HCT116 (cell line): Measurements from ENCODE around the gene MUC15. TPM values are rescaled to one million over a fixed set of nuclear protein-coding genes. Genes with fewer than 3 reads are reported as not detected.

Experiments used
- ATAC-seq: fragments of 200-7000 bp; cut with Tn5 transposase; 2 replicates; pipeline ENCODE4 v1.9.1; 2020; ENCODE audit warnings: mild to moderate bottlenecking, moderate library complexity
- BruUV-seq: library from RNA; stranded (reverse); fragments of 400-500 nt; replicated peaks from 2 replicates; lab custom pipeline; 2021; lab: Mats Ljungman, UMichigan
- CTCF ChIA-PET: fragments of 300-600 bp; sonication (Branson Sonifier 250); formaldehyde crosslinking; loops from one replicate; lab custom pipeline; 2021; ENCODE audit warnings: antibody characterized with exemption; lab: Charles Lee
- POLR2A ChIA-PET: fragments of 300-600, 350-600 bp; sonication (Branson Sonifier 250); formaldehyde crosslinking; loops from one replicate; lab custom pipeline; 2021; ENCODE audit warnings: antibody characterized with exemption; lab: Charles Lee
- RAD21 ChIA-PET, 2 experiments: fragments of 300-600 bp; sonication (Branson Sonifier 250); formaldehyde crosslinking; loops; one replicate each; lab custom pipeline; 2023; ENCODE audit warnings: low total read pairs in 2 of 2; ENCODE audit not compliant: uncharacterized antibody in 2 of 2, unreplicated experiment in 2 of 2, low non-redundant PET in 1 of 2; lab: Charles Lee
- DNase-seq: peaks from one replicate; pipeline ENCODE4 v3.0.0-alpha.2; 2010; ENCODE audit warnings: low read depth, low spot score
- H2AFZ ChIP-seq: fragments of 200-600 bp; shearing (Covaris generic), sonication (generic); 2 replicates; pipeline ENCODE4 v1.6.1; 2017; ENCODE audit warnings: low read depth, mixed run types, mixed read lengths, antibody characterized with exemption, low read length; ENCODE audit not compliant: poor library complexity, severe bottlenecking
- H3K27ac ChIP-seq: 2 replicates; pipeline ENCODE4 v1.5.1; 2012; ENCODE audit warnings: low read depth, low read length
- H3K27me3 ChIP-seq: fragments of 200-600 bp; sonication (generic); 2 replicates; pipeline ENCODE4 v1.6.1; 2016; ENCODE audit warnings: mixed run types, low read length, mixed read lengths; ENCODE audit not compliant: insufficient read depth
- H3K36me3 ChIP-seq, 2 experiments: fragments of 200-500 bp in 1 of 2; fragments of 200-600 bp in 1 of 2; sonication (Bioruptor generic) in 1 of 2; sonication (generic) in 1 of 2; 2 replicates each; pipeline versions ENCODE4 v1.5.1 to v1.6.1; 2014 to 2016; ENCODE audit warnings: low read length in 2 of 2, inconsistent platforms in 1 of 2, mixed read lengths in 1 of 2, mixed run types in 1 of 2; ENCODE audit not compliant: insufficient read depth in 2 of 2, control insufficient read depth in 1 of 2
- H3K4me1 ChIP-seq, 2 experiments: fragments of 200-600 bp in 1 of 2; sonication (generic) in 1 of 2; 2 replicates each; pipeline versions ENCODE4 v1.5.1 to v1.6.1; 2012 to 2017; ENCODE audit warnings: low read length in 2 of 2, inconsistent platforms in 1 of 2, mild to moderate bottlenecking in 1 of 2, mixed read lengths in 1 of 2, mixed run types in 1 of 2, moderate library complexity in 1 of 2; ENCODE audit not compliant: insufficient read depth in 2 of 2, control insufficient read depth in 1 of 2
- H3K4me2 ChIP-seq: fragments of 200-600 bp; sonication (generic); 2 replicates; pipeline ENCODE4 v1.6.1; 2017; ENCODE audit warnings: mixed run types, low read length, mixed read lengths
- H3K4me3 ChIP-seq, 2 experiments: fragments of 200-600 bp in 1 of 2; sonication (generic) in 1 of 2; replicated peaks in 1 of 2; 2 replicates each; pipeline ENCODE4 v1.5.1; 2011 to 2016; ENCODE audit warnings: low read length in 2 of 2, control low read depth in 1 of 2, low read depth in 1 of 2, mild to moderate bottlenecking in 1 of 2, mixed read lengths in 1 of 2, mixed run types in 1 of 2
- H3K79me2 ChIP-seq: fragments of 200-600 bp; sonication (generic); 2 replicates; pipeline ENCODE4 v1.6.1; 2017; ENCODE audit warnings: mild to moderate bottlenecking, mixed run types, low read length, moderate library complexity, mixed read lengths; ENCODE audit not compliant: insufficient read depth
- H3K9ac ChIP-seq: fragments of 200-600 bp; sonication (generic); 2 replicates; pipeline ENCODE4 v1.6.1; 2016; ENCODE audit warnings: low read length, mixed read lengths
- H3K9me2 ChIP-seq: fragments of 200-600 bp; sonication (generic), shearing (Covaris generic); 2 replicates; pipeline ENCODE4 v1.6.1; 2017; ENCODE audit warnings: mixed run types, mild to moderate bottlenecking, moderate library complexity; ENCODE audit not compliant: insufficient read depth
- H3K9me3 ChIP-seq, 2 experiments: fragments of 200-500 bp in 1 of 2; fragments of 200-600 bp in 1 of 2; sonication (Bioruptor generic) in 1 of 2; sonication (generic) in 1 of 2; 2 replicates each; pipeline ENCODE4 v1.6.1; 2014 to 2017; ENCODE audit warnings: low read length in 2 of 2, mixed read lengths in 2 of 2, inconsistent platforms in 1 of 2, low read depth in 1 of 2, mild to moderate bottlenecking in 1 of 2, mixed run types in 1 of 2, moderate library complexity in 1 of 2; ENCODE audit not compliant: control insufficient read depth in 1 of 2, insufficient read depth in 1 of 2
- H4K20me1 ChIP-seq: fragments of 200-600 bp; sonication (generic), shearing (Covaris generic); 2 replicates; pipeline ENCODE4 v1.6.1; 2017; ENCODE audit warnings: mixed run types, mild to moderate bottlenecking, moderate library complexity; ENCODE audit not compliant: insufficient read depth
- CBX3 ChIP-seq: IDR thresholded peaks from 2 replicates; pipeline ENCODE4 v1.6.1; 2012; ENCODE audit warnings: low read depth
- ELF1 ChIP-seq: IDR thresholded peaks from 2 replicates; pipeline ENCODE4 v1.6.1; 2012; ENCODE audit warnings: low read depth, borderline replicate concordance
- EZH2 ChIP-seq: fragments of 200-600 bp; sonication (generic); IDR thresholded peaks from 2 replicates; pipeline ENCODE4 v1.6.1; 2017; ENCODE audit warnings: antibody characterized with exemption, mixed run types
- JUND ChIP-seq: IDR thresholded peaks from 2 replicates; pipeline ENCODE4 v1.6.1; 2012
- POLR2A ChIP-seq: IDR thresholded peaks from 2 replicates; pipeline ENCODE4 v1.7.0; 2011; ENCODE audit warnings: borderline replicate concordance; ENCODE audit not compliant: insufficient read depth, insufficient read length; ENCODE audit errors: extremely low read depth
- POLR2AphosphoS5 ChIP-seq: IDR thresholded peaks from 2 replicates; pipeline ENCODE4 v1.6.1; 2011; ENCODE audit warnings: mild to moderate bottlenecking, low read depth, low read length, moderate library complexity
- SIN3A ChIP-seq: IDR thresholded peaks from 2 replicates; pipeline ENCODE4 v1.6.1; 2012; ENCODE audit warnings: low read depth
- SP1 ChIP-seq: IDR thresholded peaks from 2 replicates; pipeline ENCODE4 v1.6.1; 2012; ENCODE audit warnings: low read depth
- SRF ChIP-seq: IDR thresholded peaks from 2 replicates; pipeline ENCODE4 v1.6.1; 2012; ENCODE audit warnings: low read depth
- TCF7L2 ChIP-seq: IDR thresholded peaks from 2 replicates; pipeline ENCODE4 v1.7.0; 2011; ENCODE audit warnings: borderline replicate concordance, inconsistent platforms; ENCODE audit not compliant: insufficient read depth, insufficient read length; ENCODE audit errors: extremely low read depth
- ZFX ChIP-seq: fragments of 450-650 bp; IDR thresholded peaks from 2 replicates; pipeline ENCODE4 v1.6.1; 2017
- intact Hi-C: fragments of 100-400 bp; cut with micrococcal nuclease; formaldehyde crosslinking; loops from 2 replicates; pipeline ENCODE4 v1.10.0; 2022
- total RNA-seq: library from RNA; stranded (reverse); gene quantifications from one replicate; pipeline ENCODE4 v1.2.1, GENCODE V29; 2021; ENCODE audit not compliant: unreplicated experiment
- TF ChIP-seq, protein P1 (sequence below): IDR thresholded peaks from 2 replicates; pipeline ENCODE4 v1.6.1; 2012; ENCODE audit warnings: low read depth
- TF ChIP-seq, protein P2 (sequence below): IDR thresholded peaks from 2 replicates; pipeline ENCODE4 v1.6.1; 2012
- TF ChIP-seq, protein P3 (sequence below): IDR thresholded peaks from 2 replicates; pipeline ENCODE4 v1.6.1; 2012
- TF ChIP-seq, protein P4 (sequence below), 3 experiments: fragments of 200-600 bp in 1 of 3; sonication (generic) in 1 of 3; IDR thresholded peaks in 2 of 3; conservative IDR thresholded peaks in 1 of 3; 2 replicates each; pipeline ENCODE4 v1.5.1; 2012 to 2017; ENCODE audit warnings: low read depth in 2 of 3, low read length in 2 of 3, antibody characterized with exemption in 1 of 3, borderline replicate concordance in 1 of 3, control low read depth in 1 of 3, mild to moderate bottlenecking in 1 of 3, mixed read lengths in 1 of 3, mixed run types in 1 of 3, moderate library complexity in 1 of 3; ENCODE audit not compliant: insufficient read depth in 1 of 3
- TF ChIP-seq, protein P5 (sequence below): IDR thresholded peaks from 2 replicates; pipeline ENCODE4 v1.6.1; 2011; ENCODE audit warnings: mild to moderate bottlenecking, low read length, moderate library complexity; ENCODE audit not compliant: insufficient replicate concordance; ENCODE audit errors: extremely low read depth

The MUC15 gene
- total RNA-seq, 1 experiment from 2014 or later: not detected

DNA sequence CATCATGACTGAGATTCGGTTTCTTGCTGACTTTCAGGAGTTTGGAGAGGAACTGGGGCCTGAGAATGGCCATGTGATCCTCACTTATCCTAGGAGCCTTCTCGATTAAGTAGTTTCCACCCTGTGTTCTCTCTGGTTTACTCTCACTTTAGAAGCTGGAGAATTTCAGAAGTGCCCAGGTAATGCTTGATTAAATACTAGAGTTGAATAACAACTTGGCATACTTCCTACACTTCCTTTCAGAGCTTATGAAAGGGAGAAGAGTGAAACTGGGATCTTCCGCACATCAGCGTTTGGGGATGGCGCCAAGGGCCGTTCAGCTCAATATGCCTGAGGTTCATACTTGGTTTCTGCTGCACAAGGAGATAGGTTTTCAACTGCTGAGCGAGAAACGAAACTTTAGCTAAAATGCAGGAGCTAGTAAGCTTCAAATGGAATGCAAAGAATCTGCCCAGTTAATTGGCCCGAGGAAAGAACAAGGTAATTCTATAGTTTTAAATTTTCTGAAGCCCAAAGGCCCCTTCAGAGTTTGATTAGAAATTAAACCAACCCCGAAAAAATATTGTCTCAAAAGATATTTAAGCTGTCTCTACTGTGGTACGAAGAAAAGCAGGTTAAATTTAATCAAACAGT is 823 bp upstream of the MUC15 start:
- ChIA-PET RAD21 (no interaction called here), CTCF (no interaction called here), POLR2A (no interaction called here)
- no TSS peak for BruUV-seq
- H3K9me2 ChIP-seq: no peaks in the 10 kb centered on the region
- no peaks in the 10 kb centered on the region for H4K20me1 ChIP-seq
- no peak overlapping the region for H2AFZ ChIP-seq
- H3K79me2 ChIP-seq: no peaks in the 10 kb centered on the region
- no peak overlapping the region for H3K9ac ChIP-seq
- H3K36me3 ChIP-seq: no peaks in the 10 kb centered on the region
- H3K27me3 ChIP-seq: no peaks in the 10 kb centered on the region
- H3K4me2 ChIP-seq: no peak overlapping the region
- ATAC-seq: no peak
- H3K4me3 ChIP-seq: no peak overlapping the region
- intact Hi-C loops: no loop called here
- DNase-seq: no peak
- no peaks in the 10 kb centered on the region for H3K4me1 ChIP-seq
- TF ChIP-seq JUND: no peak
- TF ChIP-seq ELF1: no peak
- no peak for TF ChIP-seq ZFX
- TF ChIP-seq, protein P1, sequence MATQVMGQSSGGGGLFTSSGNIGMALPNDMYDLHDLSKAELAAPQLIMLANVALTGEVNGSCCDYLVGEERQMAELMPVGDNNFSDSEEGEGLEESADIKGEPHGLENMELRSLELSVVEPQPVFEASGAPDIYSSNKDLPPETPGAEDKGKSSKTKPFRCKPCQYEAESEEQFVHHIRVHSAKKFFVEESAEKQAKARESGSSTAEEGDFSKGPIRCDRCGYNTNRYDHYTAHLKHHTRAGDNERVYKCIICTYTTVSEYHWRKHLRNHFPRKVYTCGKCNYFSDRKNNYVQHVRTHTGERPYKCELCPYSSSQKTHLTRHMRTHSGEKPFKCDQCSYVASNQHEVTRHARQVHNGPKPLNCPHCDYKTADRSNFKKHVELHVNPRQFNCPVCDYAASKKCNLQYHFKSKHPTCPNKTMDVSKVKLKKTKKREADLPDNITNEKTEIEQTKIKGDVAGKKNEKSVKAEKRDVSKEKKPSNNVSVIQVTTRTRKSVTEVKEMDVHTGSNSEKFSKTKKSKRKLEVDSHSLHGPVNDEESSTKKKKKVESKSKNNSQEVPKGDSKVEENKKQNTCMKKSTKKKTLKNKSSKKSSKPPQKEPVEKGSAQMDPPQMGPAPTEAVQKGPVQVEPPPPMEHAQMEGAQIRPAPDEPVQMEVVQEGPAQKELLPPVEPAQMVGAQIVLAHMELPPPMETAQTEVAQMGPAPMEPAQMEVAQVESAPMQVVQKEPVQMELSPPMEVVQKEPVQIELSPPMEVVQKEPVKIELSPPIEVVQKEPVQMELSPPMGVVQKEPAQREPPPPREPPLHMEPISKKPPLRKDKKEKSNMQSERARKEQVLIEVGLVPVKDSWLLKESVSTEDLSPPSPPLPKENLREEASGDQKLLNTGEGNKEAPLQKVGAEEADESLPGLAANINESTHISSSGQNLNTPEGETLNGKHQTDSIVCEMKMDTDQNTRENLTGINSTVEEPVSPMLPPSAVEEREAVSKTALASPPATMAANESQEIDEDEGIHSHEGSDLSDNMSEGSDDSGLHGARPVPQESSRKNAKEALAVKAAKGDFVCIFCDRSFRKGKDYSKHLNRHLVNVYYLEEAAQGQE: no peak
- TF ChIP-seq, protein P2, sequence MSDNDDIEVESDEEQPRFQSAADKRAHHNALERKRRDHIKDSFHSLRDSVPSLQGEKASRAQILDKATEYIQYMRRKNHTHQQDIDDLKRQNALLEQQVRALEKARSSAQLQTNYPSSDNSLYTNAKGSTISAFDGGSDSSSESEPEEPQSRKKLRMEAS: no peak
- TF ChIP-seq, protein P3, sequence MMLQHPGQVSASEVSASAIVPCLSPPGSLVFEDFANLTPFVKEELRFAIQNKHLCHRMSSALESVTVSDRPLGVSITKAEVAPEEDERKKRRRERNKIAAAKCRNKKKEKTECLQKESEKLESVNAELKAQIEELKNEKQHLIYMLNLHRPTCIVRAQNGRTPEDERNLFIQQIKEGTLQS: no peak
- TF ChIP-seq, protein P4, sequence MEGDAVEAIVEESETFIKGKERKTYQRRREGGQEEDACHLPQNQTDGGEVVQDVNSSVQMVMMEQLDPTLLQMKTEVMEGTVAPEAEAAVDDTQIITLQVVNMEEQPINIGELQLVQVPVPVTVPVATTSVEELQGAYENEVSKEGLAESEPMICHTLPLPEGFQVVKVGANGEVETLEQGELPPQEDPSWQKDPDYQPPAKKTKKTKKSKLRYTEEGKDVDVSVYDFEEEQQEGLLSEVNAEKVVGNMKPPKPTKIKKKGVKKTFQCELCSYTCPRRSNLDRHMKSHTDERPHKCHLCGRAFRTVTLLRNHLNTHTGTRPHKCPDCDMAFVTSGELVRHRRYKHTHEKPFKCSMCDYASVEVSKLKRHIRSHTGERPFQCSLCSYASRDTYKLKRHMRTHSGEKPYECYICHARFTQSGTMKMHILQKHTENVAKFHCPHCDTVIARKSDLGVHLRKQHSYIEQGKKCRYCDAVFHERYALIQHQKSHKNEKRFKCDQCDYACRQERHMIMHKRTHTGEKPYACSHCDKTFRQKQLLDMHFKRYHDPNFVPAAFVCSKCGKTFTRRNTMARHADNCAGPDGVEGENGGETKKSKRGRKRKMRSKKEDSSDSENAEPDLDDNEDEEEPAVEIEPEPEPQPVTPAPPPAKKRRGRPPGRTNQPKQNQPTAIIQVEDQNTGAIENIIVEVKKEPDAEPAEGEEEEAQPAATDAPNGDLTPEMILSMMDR (IDR thresholded peaks at IDR 0.05 in 2 of 3, conservative IDR thresholded peaks at IDR 0.05 in 1 of 3; ENCODE audit: borderline replicate concordance in 1 of 3, insufficient read depth in 1 of 3, low read depth in 2 of 3, low read length in 2 of 3): no peak
- TF ChIP-seq, protein P5, sequence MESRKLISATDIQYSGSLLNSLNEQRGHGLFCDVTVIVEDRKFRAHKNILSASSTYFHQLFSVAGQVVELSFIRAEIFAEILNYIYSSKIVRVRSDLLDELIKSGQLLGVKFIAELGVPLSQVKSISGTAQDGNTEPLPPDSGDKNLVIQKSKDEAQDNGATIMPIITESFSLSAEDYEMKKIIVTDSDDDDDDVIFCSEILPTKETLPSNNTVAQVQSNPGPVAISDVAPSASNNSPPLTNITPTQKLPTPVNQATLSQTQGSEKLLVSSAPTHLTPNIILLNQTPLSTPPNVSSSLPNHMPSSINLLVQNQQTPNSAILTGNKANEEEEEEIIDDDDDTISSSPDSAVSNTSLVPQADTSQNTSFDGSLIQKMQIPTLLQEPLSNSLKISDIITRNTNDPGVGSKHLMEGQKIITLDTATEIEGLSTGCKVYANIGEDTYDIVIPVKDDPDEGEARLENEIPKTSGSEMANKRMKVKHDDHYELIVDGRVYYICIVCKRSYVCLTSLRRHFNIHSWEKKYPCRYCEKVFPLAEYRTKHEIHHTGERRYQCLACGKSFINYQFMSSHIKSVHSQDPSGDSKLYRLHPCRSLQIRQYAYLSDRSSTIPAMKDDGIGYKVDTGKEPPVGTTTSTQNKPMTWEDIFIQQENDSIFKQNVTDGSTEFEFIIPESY: no peak
- TF ChIP-seq POLR2A: no peak
- no peak for TF ChIP-seq SIN3A
- no peak for TF ChIP-seq SRF
- no peak for TF ChIP-seq CBX3
- no peak for TF ChIP-seq EZH2
- no peak for TF ChIP-seq POLR2AphosphoS5
- no peak for TF ChIP-seq SP1
- TF ChIP-seq TCF7L2: no peak
- peaks cover 3 to 7% of the 10 kb centered on the region in 2 experiments; a peak in 3 of 4 replicates for H3K9me3 ChIP-seq
- no peak overlapping the region for H3K27ac ChIP-seq
